H1 (cell line): ENCODE measurements around the gene ZBTB34. TPM values are rescaled to one million over a fixed set of nuclear protein-coding genes. Genes with fewer than 3 reads are reported as not detected.

Experiments used
- CTCF ChIA-PET: fragments of 300-600 bp; sonication (Branson Sonifier 250); formaldehyde crosslinking; loops from one replicate; lab custom pipeline; 2021; ENCODE audit not compliant: partially characterized antibody; lab: Charles Lee
- POLR2A ChIA-PET: fragments of 300-600 bp; sonication (Branson Sonifier 250); formaldehyde crosslinking; loops from one replicate; lab custom pipeline; 2021; ENCODE audit warnings: inconsistent platforms; ENCODE audit not compliant: partially characterized antibody; lab: Charles Lee
- DNase-seq, 2 experiments: peaks; one replicate each; pipeline versions ENCODE4 v3.0.0 to v3.0.0-alpha.2; 2010 to 2022; ENCODE audit warnings: low spot score in 2 of 2, low read depth in 1 of 2, mixed read lengths in 1 of 2
- FAIRE-seq: peaks from 2 replicates; lab custom pipeline; 2011; peaks lifted over from hg19 to GRCh38; lab: Jason Lieb, UNC
- H2AFZ ChIP-seq: 2 replicates; pipeline ENCODE4 v1.8.1; 2012; ENCODE audit warnings: low read length, inconsistent platforms
- H2AK5ac ChIP-seq: 2 replicates; pipeline ENCODE4 v1.6.1; 2013; ENCODE audit warnings: low read depth, low read length
- H2BK120ac ChIP-seq: replicated peaks from 2 replicates; pipeline ENCODE3; 2013; ENCODE audit warnings: low read depth, low read length, inconsistent platforms
- H2BK12ac ChIP-seq: 2 replicates; pipeline ENCODE4 v1.6.1; 2013; ENCODE audit warnings: low read depth, low read length
- H2BK15ac ChIP-seq: 2 replicates; pipeline ENCODE4 v1.6.1; 2013; ENCODE audit warnings: low read length
- H2BK20ac ChIP-seq: 2 replicates; pipeline ENCODE4 v1.6.1; 2013; ENCODE audit warnings: low read length
- H2BK5ac ChIP-seq: 2 replicates; pipeline ENCODE4 v1.6.1; 2013; ENCODE audit warnings: low read depth, low read length
- H3K14ac ChIP-seq: 2 replicates; pipeline ENCODE4 v1.6.1; 2013; ENCODE audit warnings: inconsistent platforms; ENCODE audit not compliant: insufficient read length
- H3K18ac ChIP-seq: 2 replicates; pipeline ENCODE4 v1.6.1; 2013; ENCODE audit warnings: low read length; ENCODE audit errors: extremely low read depth
- H3K23ac ChIP-seq: 2 replicates; pipeline ENCODE4 v1.6.1; 2013; ENCODE audit warnings: inconsistent platforms; ENCODE audit not compliant: insufficient read length
- H3K23me2 ChIP-seq: 2 replicates; pipeline ENCODE4 v1.6.1; 2013; ENCODE audit warnings: low read depth, low read length
- H3K27ac ChIP-seq: 2 replicates; pipeline ENCODE4 v1.6.1; 2011; ENCODE audit warnings: low read depth, low read length, inconsistent platforms
- H3K27me3 ChIP-seq, 4 experiments: replicated peaks in 1 of 4; 1 replicate in 1 of 4; 2 replicates in 3 of 4; pipeline versions ENCODE4 v1.6.1 to v1.8.1; 2011 to 2013; ENCODE audit warnings: low read length in 3 of 4, mild to moderate bottlenecking in 3 of 4, inconsistent platforms in 2 of 4, mixed read lengths in 2 of 4, moderate library complexity in 1 of 4; ENCODE audit not compliant: control insufficient read depth in 3 of 4, insufficient read depth in 3 of 4; ENCODE audit errors: extremely low read depth in 1 of 4
- H3K36me3 ChIP-seq, 4 experiments: 2 replicates each; pipeline versions ENCODE4 v1.6.1 to v1.8.1; 2011 to 2013; ENCODE audit warnings: mild to moderate bottlenecking in 4 of 4, low read length in 3 of 4, moderate library complexity in 2 of 4, control low read depth in 1 of 4, inconsistent platforms in 1 of 4; ENCODE audit not compliant: insufficient read depth in 4 of 4, control insufficient read depth in 2 of 4
- H3K4ac ChIP-seq: replicated peaks from 2 replicates; pipeline ENCODE3; 2013; ENCODE audit warnings: low read length, low read depth, mixed read lengths, inconsistent platforms; ENCODE audit not compliant: insufficient read length
- H3K4me1 ChIP-seq, 4 experiments: replicated peaks in 1 of 4; 1 replicate in 1 of 4; 2 replicates in 3 of 4; pipeline versions ENCODE4 v1.6.1 to v1.8.1; 2011 to 2013; ENCODE audit warnings: low read length in 3 of 4, inconsistent platforms in 2 of 4, mixed read lengths in 1 of 4; ENCODE audit not compliant: insufficient read depth in 4 of 4, control insufficient read depth in 3 of 4
- H3K4me2 ChIP-seq, 2 experiments: 2 replicates each; pipeline versions ENCODE4 v1.6.1 to v1.8.1; 2011 to 2013; ENCODE audit warnings: low read depth in 2 of 2, low read length in 2 of 2, control low read depth in 1 of 2, inconsistent platforms in 1 of 2, mild to moderate bottlenecking in 1 of 2; ENCODE audit not compliant: insufficient read depth in 1 of 2
- H3K4me3 ChIP-seq, 4 experiments: fragments of 200-600, 300-600 bp in 1 of 4; sonication (generic), shearing (Covaris generic), sonication (Bioruptor Twin) in 1 of 4; 2 replicates each; pipeline versions ENCODE4 v1.5.1 to v1.8.1; 2011 to 2016; ENCODE audit warnings: low read length in 4 of 4, low read depth in 3 of 4, control low read depth in 2 of 4, inconsistent platforms in 2 of 4, mild to moderate bottlenecking in 2 of 4, mixed read lengths in 1 of 4, moderate library complexity in 1 of 4; ENCODE audit not compliant: insufficient read depth in 2 of 4; ENCODE audit errors: extremely low read depth in 1 of 4
- H3K56ac ChIP-seq: replicated peaks from 2 replicates; pipeline ENCODE3; 2013; ENCODE audit warnings: low read depth, mild to moderate bottlenecking, mixed read lengths, low read length, inconsistent platforms; ENCODE audit not compliant: insufficient read length
- H3K79me1 ChIP-seq: 2 replicates; pipeline ENCODE4 v1.6.1; 2013; ENCODE audit warnings: low read depth, low read length, control low read depth
- H3K79me2 ChIP-seq, 2 experiments: 2 replicates each; pipeline versions ENCODE4 v1.6.1 to v1.8.1; 2012 to 2013; ENCODE audit warnings: low read length in 2 of 2, mild to moderate bottlenecking in 2 of 2, inconsistent platforms in 1 of 2; ENCODE audit not compliant: insufficient read depth in 2 of 2, control insufficient read depth in 1 of 2
- H3K9ac ChIP-seq, 4 experiments: replicated peaks in 1 of 4; 1 replicate in 1 of 4; 2 replicates in 3 of 4; pipeline versions ENCODE4 v1.6.1 to v1.8.1; 2011 to 2013; ENCODE audit warnings: low read depth in 3 of 4, low read length in 3 of 4, control low read depth in 2 of 4, mild to moderate bottlenecking in 2 of 4, moderate library complexity in 2 of 4, inconsistent platforms in 1 of 4; ENCODE audit errors: extremely low read depth in 1 of 4
- H3K9me3 ChIP-seq, 2 experiments: 2 replicates each; pipeline versions ENCODE4 v1.6.1 to v1.8.1; 2012 to 2013; ENCODE audit warnings: mild to moderate bottlenecking in 2 of 2, moderate library complexity in 2 of 2, control low read depth in 1 of 2, inconsistent platforms in 1 of 2, low read depth in 1 of 2, low read length in 1 of 2, mixed read lengths in 1 of 2; ENCODE audit not compliant: insufficient read depth in 2 of 2
- H4K20me1 ChIP-seq, 2 experiments: replicated peaks in 1 of 2; 2 replicates each; pipeline versions ENCODE3 to v1.8.1; 2011 to 2013; ENCODE audit warnings: inconsistent platforms in 2 of 2, low read length in 2 of 2, mild to moderate bottlenecking in 1 of 2; ENCODE audit not compliant: insufficient read depth in 2 of 2, control insufficient read depth in 1 of 2
- H4K5ac ChIP-seq: 2 replicates; pipeline ENCODE4 v1.6.1; 2013; ENCODE audit warnings: low read length, low read depth, mixed read lengths, inconsistent platforms; ENCODE audit not compliant: insufficient read length
- H4K8ac ChIP-seq: 2 replicates; pipeline ENCODE4 v1.8.0; 2013; ENCODE audit warnings: mild to moderate bottlenecking, moderate library complexity, low read length, inconsistent platforms; ENCODE audit not compliant: insufficient read depth; ENCODE audit errors: extremely low read depth
- H4K91ac ChIP-seq: replicated peaks from 2 replicates; pipeline ENCODE3; 2013; ENCODE audit warnings: low read length, mixed read lengths, inconsistent platforms; ENCODE audit not compliant: insufficient read length
- CEBPB ChIP-seq: IDR thresholded peaks from 2 replicates; pipeline ENCODE4 v1.6.1; 2012; ENCODE audit warnings: low read depth, low read length
- CTBP2 ChIP-seq: IDR thresholded peaks from 2 replicates; pipeline ENCODE4 v1.7.0; 2011; ENCODE audit warnings: borderline replicate concordance, mild to moderate bottlenecking, moderate library complexity, mixed read lengths, low read length; ENCODE audit not compliant: insufficient read depth, insufficient read length
- GABPA ChIP-seq: IDR thresholded peaks from 2 replicates; pipeline ENCODE4 v1.6.1; 2011; ENCODE audit warnings: mild to moderate bottlenecking, low read length, moderate library complexity, borderline replicate concordance; ENCODE audit not compliant: insufficient read depth
- KDM1A ChIP-seq: fragments of 200-600, 300-600 bp; sonication (generic); IDR thresholded peaks from 2 replicates; pipeline ENCODE4 v1.7.1; 2016; ENCODE audit warnings: mild to moderate bottlenecking, low read length, borderline replicate concordance
- NRF1 ChIP-seq: IDR thresholded peaks from 2 replicates; pipeline ENCODE4 v1.6.1; 2011; ENCODE audit warnings: mild to moderate bottlenecking, low read depth, low read length, improper control_type of control experiment
- POLR2A ChIP-seq, 2 experiments: IDR thresholded peaks; 1 replicate in 1 of 2; 2 replicates in 1 of 2; pipeline ENCODE4 v1.6.1; 2011; ENCODE audit warnings: low read depth in 2 of 2, low read length in 2 of 2, mild to moderate bottlenecking in 2 of 2; ENCODE audit errors: control extremely low read depth in 1 of 2
- RBBP5 ChIP-seq: IDR thresholded peaks from 2 replicates; pipeline ENCODE4 v1.7.1; 2012; ENCODE audit warnings: low read depth, mild to moderate bottlenecking, inconsistent platforms, low read length, moderate library complexity, borderline replicate concordance
- RNF2 ChIP-seq: fragments of 200-900, 300-1000 bp; sonication (generic); IDR thresholded peaks from 2 replicates; pipeline ENCODE4 v1.7.1; 2016; ENCODE audit warnings: borderline replicate concordance, low read depth, mild to moderate bottlenecking, antibody characterized with exemption, low read length; ENCODE audit not compliant: poor library complexity, severe bottlenecking; ENCODE audit errors: missing control alignments
- SAP30 ChIP-seq: fragments of 300-600 bp; sonication (generic); IDR thresholded peaks from 2 replicates; pipeline ENCODE4 v1.7.1; 2012; ENCODE audit warnings: low read length, moderate library complexity, mild to moderate bottlenecking, inconsistent platforms; ENCODE audit not compliant: insufficient read depth, insufficient replicate concordance
- TCF12 ChIP-seq: IDR thresholded peaks from 2 replicates; pipeline ENCODE4 v1.6.1; 2011; ENCODE audit warnings: low read depth, mild to moderate bottlenecking, low read length
- YY1 ChIP-seq: IDR thresholded peaks from 2 replicates; pipeline ENCODE4 v1.6.1; 2011; ENCODE audit warnings: low read depth, mild to moderate bottlenecking, low read length
- ZNF274 ChIP-seq: IDR thresholded peaks from 2 replicates; pipeline ENCODE4 v1.7.0; 2012; ENCODE audit warnings: low read length, borderline replicate concordance; ENCODE audit errors: extremely low read depth
- WGBS, 2 experiments: shearing (Covaris generic) in 1 of 2; methylation state at CpG; one replicate each; pipeline versions ENCODE4 v1.1.6 to v1.1.7; 2013 to 2015; ENCODE audit warnings: low lambda C conversion rate in 2 of 2, mixed read lengths in 2 of 2, inconsistent platforms in 1 of 2, low coverage in 1 of 2, missing lambda C conversion rate in 1 of 2; ENCODE audit not compliant: insufficient replicate concordance in 2 of 2, insufficient coverage in 1 of 2, insufficient read length in 1 of 2; ENCODE audit errors: extremely low coverage in 1 of 2, missing lambda C conversion rate in 1 of 2; 5-methylcytosine and 5-hydroxymethylcytosine counted together
- polyA plus RNA-seq, 7 experiments: library from polyadenylated mRNA; depleted of rRNA in 3 of 7; stranded (reverse) in 5 of 7; unstranded in 2 of 7; fragments of >200 nt in 5 of 7; fragments of 200-250 nt in 2 of 7; gene quantifications; 1 replicate in 5 of 7; 2 replicates in 1 of 7; 4 replicates in 1 of 7; pipeline versions ENCODE4 v1.2.1 to v1.2.3, GENCODE V29; 2011 to 2013; ENCODE audit warnings: missing spikeins in 2 of 7, mixed read lengths in 2 of 7
- total RNA-seq: library from RNA; stranded (reverse); fragmentation: NEBNext Ultra II Directional; extraction: Animal tissue kit (Norgen Biotek cat#: 25700); gene quantifications from 2 replicates; pipeline ENCODE4 v1.2.1, GENCODE V29; 2021
- TF ChIP-seq, protein P1 (sequence below): IDR thresholded peaks from 2 replicates; pipeline ENCODE4 v1.6.1; 2011; ENCODE audit warnings: low read length, improper control_type of control experiment

ZBTB34 gene
- total and polyA plus RNA-seq, 2 of the 8 experiments (the other 6 are each of a cell fraction or from before 2014, with no cell fraction given): 8.2 to 15.9 TPM

DNA sequence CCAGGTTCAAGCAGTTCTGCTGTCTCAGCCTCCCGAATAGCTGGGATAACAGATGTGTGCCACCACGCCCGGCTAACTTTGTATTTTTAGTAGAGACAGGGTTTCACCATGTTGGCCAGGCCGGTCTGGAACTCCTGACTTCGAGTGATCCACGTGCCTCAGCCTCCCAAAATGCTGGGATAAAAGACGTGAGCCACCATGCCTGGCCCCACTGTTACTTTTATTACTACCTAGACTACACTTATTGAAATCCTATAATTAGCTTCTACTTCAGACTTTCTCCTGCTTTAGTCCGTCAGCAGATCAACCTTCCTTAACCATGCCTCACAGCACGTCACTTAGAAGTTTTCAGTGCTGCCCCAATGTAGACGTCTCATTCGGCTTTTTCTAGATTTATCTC is 47.4 kb upstream of the ZBTB34 start:
- H2BK5ac ChIP-seq: no peak overlapping the region
- H3K56ac ChIP-seq: no peak overlapping the region
- H3K27me3 ChIP-seq: no peaks in the 10 kb centered on the region
- H3K79me2 ChIP-seq: peaks cover 0 to 49% of the 10 kb centered on the region in 2 experiments; a peak in 3 of 4 replicates
- no peak overlapping the region for H2BK20ac ChIP-seq
- H2AK5ac ChIP-seq: no peak overlapping the region
- ChIA-PET CTCF (interaction anchor here (0.7 kb wide), 1 partner anchor 65 kb away, joined by 3 read pairs; no protein-coding TSS in a partner anchor), POLR2A (no interaction called here)
- H3K27ac ChIP-seq: no peak overlapping the region
- WGBS, 2 experiments: 91% methylated on average over 11 of the region's 11 CpGs; no CpG with 5 or more reads in 1 of the 2 experiments
- no peak overlapping the region for H2BK12ac ChIP-seq
- no peak overlapping the region for H4K5ac ChIP-seq
- H2AFZ ChIP-seq: no peak overlapping the region
- no peak overlapping the region for H3K4me3 ChIP-seq
- H3K23me2 ChIP-seq: no peaks in the 10 kb centered on the region
- H3K4me2 ChIP-seq: no peak overlapping the region
- no peak overlapping the region for H3K9ac ChIP-seq
- DNase-seq: no peak
- H3K79me1 ChIP-seq: no peaks in the 10 kb centered on the region; the same call in 1 of the 2 replicates
- H4K8ac ChIP-seq: no peak overlapping the region
- H3K36me3 ChIP-seq: peaks cover 0 to 16% (median 5%) of the 10 kb centered on the region in 4 experiments; a peak in 5 of 8 replicates
- no peak for FAIRE-seq
- no peak overlapping the region for H3K23ac ChIP-seq
- no peaks in the 10 kb centered on the region for H3K4me1 ChIP-seq
- no peak overlapping the region for H3K18ac ChIP-seq
- no peak overlapping the region for H4K91ac ChIP-seq
- no peak overlapping the region for H3K14ac ChIP-seq
- H2BK15ac ChIP-seq: no peak overlapping the region
- H4K20me1 ChIP-seq: no peaks in the 10 kb centered on the region
- H2BK120ac ChIP-seq: no peak overlapping the region
- H3K9me3 ChIP-seq: peaks cover 0 to 4% of the 10 kb centered on the region in 2 experiments; a peak in 1 of 4 replicates
- H3K4ac ChIP-seq: no peak overlapping the region
- TF ChIP-seq TCF12: no peak
- no peak for TF ChIP-seq POLR2A (IDR thresholded peaks at IDR 0.05; ENCODE audit: control extremely low read depth in 1 of 2, low read depth in 2 of 2, low read length in 2 of 2)
- TF ChIP-seq RNF2: no peak
- no peak for TF ChIP-seq KDM1A
- no peak for TF ChIP-seq RBBP5
- TF ChIP-seq SAP30: no peak
- TF ChIP-seq NRF1: no peak
- TF ChIP-seq YY1: no peak
- no peak for TF ChIP-seq ZNF274
- TF ChIP-seq, protein P1, sequence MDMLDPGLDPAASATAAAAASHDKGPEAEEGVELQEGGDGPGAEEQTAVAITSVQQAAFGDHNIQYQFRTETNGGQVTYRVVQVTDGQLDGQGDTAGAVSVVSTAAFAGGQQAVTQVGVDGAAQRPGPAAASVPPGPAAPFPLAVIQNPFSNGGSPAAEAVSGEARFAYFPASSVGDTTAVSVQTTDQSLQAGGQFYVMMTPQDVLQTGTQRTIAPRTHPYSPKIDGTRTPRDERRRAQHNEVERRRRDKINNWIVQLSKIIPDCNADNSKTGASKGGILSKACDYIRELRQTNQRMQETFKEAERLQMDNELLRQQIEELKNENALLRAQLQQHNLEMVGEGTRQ: no peak
- no peak for TF ChIP-seq GABPA
- no peak for TF ChIP-seq CTBP2
- no peak for TF ChIP-seq CEBPB
